Endodermal cell (in vitro differentiated cells): ENCODE results near the gene DYDC1. TPM values are rescaled to one million over a fixed set of nuclear protein-coding genes. Genes with fewer than 3 reads are reported as not detected.

ENCODE experiments used
- DNase-seq: peaks from one replicate; pipeline ENCODE4 v3.0.0-alpha.2; 2017
- H3K27ac ChIP-seq: 2 replicates; pipeline ENCODE4 v1.5.1; 2013; ENCODE audit warnings: mild to moderate bottlenecking, low read depth, low read length, moderate library complexity
- H3K27me3 ChIP-seq: 2 replicates; pipeline ENCODE4 v1.6.1; 2013; ENCODE audit warnings: mild to moderate bottlenecking, low read length, moderate library complexity; ENCODE audit not compliant: insufficient read depth, control insufficient read depth, poor library complexity, severe bottlenecking
- H3K36me3 ChIP-seq: 2 replicates; pipeline ENCODE4 v1.7.0; 2013; ENCODE audit warnings: mild to moderate bottlenecking, low read length, moderate library complexity; ENCODE audit not compliant: control insufficient read depth, insufficient read depth
- H3K4me1 ChIP-seq: one replicate; pipeline ENCODE4 v1.7.0; 2013; ENCODE audit warnings: low read length; ENCODE audit not compliant: control insufficient read depth, insufficient read depth
- H3K4me3 ChIP-seq: 2 replicates; pipeline ENCODE4 v1.5.1; 2013; ENCODE audit warnings: mild to moderate bottlenecking, low read length, moderate library complexity
- H3K9ac ChIP-seq: 2 replicates; pipeline ENCODE4 v1.6.1; 2013; ENCODE audit warnings: mild to moderate bottlenecking, low read length, moderate library complexity; ENCODE audit not compliant: poor library complexity, severe bottlenecking; ENCODE audit errors: extremely low read depth
- H3K9me3 ChIP-seq: 2 replicates; pipeline ENCODE4 v1.6.1; 2013; ENCODE audit warnings: mild to moderate bottlenecking, low read length, moderate library complexity; ENCODE audit not compliant: control insufficient read depth
- H3K27ac Mint-ChIP-seq: 2 replicates; pipeline ENCODE4 v1.8.0; 2020; ENCODE audit warnings: mixed read lengths
- H3K27me3 Mint-ChIP-seq: 2 replicates; pipeline ENCODE4 v1.8.0; 2021; ENCODE audit warnings: mild to moderate bottlenecking, mixed read lengths; ENCODE audit not compliant: insufficient read depth
- H3K36me3 Mint-ChIP-seq: 2 replicates; pipeline ENCODE4 v1.8.0; 2020; ENCODE audit warnings: low read depth, mixed read lengths
- H3K4me1 Mint-ChIP-seq: 2 replicates; pipeline ENCODE4 v1.8.0; 2020; ENCODE audit warnings: mixed read lengths
- H3K4me3 Mint-ChIP-seq: 2 replicates; pipeline ENCODE4 v1.8.0; 2020; ENCODE audit warnings: mild to moderate bottlenecking, moderate library complexity, mixed read lengths
- H3K9me3 Mint-ChIP-seq: 2 replicates; pipeline ENCODE4 v1.8.0; 2020; ENCODE audit warnings: mild to moderate bottlenecking, mixed read lengths
- WGBS, 2 experiments: methylation state at CpG; one replicate each; pipeline versions ENCODE4 v1.1.5 to v1.1.7; 2013; ENCODE audit warnings: missing lambda C conversion rate in 2 of 2, mixed read lengths in 1 of 2; ENCODE audit not compliant: insufficient coverage in 1 of 2, insufficient read length in 1 of 2; 5-methylcytosine and 5-hydroxymethylcytosine counted together
- total RNA-seq, 2 donors: library from RNA; stranded (reverse); fragmentation: NEBNext Ultra II Directional in 1 of 2; extraction: Animal tissue kit (Norgen Biotek cat#: 25700) in 1 of 2; gene quantifications; 2 replicates in 1 of 2; 3 replicates in 1 of 2; pipeline ENCODE4 v1.2.1, GENCODE V29; 2021
- TF ChIP-seq, protein P1 (sequence below): fragments of 200-600 bp; sonication (generic); conservative IDR thresholded peaks from 2 replicates; pipeline ENCODE4 v1.5.0; 2021; ENCODE audit warnings: antibody characterized with exemption, mild to moderate bottlenecking

DYDC1 gene
- total RNA-seq, 2 donors from 2014 or later = 0.55 to 1.3 TPM

GRCh38 chr10:80382989-80383388 lies 26.4 kb upstream of the DYDC1 start:
- H3K4me3 ChIP-seq = no peak overlapping the region
- no peak overlapping the region for H3K27ac ChIP-seq
- H3K27me3 Mint-ChIP-seq = no peaks in the 10 kb centered on the region
- WGBS, 2 experiments = 45 to 50% methylated on average over 2 to 4 of the region's 4 CpGs
- peak overlapping the region; percentile 66 for H3K27ac Mint-ChIP-seq
- H3K9me3 Mint-ChIP-seq = no peaks in the 10 kb centered on the region
- peak; percentile 79 for DNase-seq
- H3K36me3 ChIP-seq = no peaks in the 10 kb centered on the region
- TF ChIP-seq, protein P1, sequence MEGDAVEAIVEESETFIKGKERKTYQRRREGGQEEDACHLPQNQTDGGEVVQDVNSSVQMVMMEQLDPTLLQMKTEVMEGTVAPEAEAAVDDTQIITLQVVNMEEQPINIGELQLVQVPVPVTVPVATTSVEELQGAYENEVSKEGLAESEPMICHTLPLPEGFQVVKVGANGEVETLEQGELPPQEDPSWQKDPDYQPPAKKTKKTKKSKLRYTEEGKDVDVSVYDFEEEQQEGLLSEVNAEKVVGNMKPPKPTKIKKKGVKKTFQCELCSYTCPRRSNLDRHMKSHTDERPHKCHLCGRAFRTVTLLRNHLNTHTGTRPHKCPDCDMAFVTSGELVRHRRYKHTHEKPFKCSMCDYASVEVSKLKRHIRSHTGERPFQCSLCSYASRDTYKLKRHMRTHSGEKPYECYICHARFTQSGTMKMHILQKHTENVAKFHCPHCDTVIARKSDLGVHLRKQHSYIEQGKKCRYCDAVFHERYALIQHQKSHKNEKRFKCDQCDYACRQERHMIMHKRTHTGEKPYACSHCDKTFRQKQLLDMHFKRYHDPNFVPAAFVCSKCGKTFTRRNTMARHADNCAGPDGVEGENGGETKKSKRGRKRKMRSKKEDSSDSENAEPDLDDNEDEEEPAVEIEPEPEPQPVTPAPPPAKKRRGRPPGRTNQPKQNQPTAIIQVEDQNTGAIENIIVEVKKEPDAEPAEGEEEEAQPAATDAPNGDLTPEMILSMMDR = peak; percentile 84
- no peaks in the 10 kb centered on the region for H3K27me3 ChIP-seq
- no peaks in the 10 kb centered on the region for H3K9me3 ChIP-seq
- H3K4me3 Mint-ChIP-seq = no peak overlapping the region
- H3K4me1 Mint-ChIP-seq = peaks cover 5% of the 10 kb centered on the region
- no peaks in the 10 kb centered on the region for H3K4me1 ChIP-seq
- no peak overlapping the region for H3K9ac ChIP-seq
- H3K36me3 Mint-ChIP-seq = no peaks in the 10 kb centered on the region

- Histone ChIP-seq H3K4me3 (no peak overlapping the region), H3K27ac (no peak overlapping the region), H3K27me3 (no peaks in the 10 kb centered on the region), H3K4me1 (no peaks in the 10 kb centered on the region), H3K9ac (no peak overlapping the region), H3K36me3 (no peaks in the 10 kb centered on the region), H3K9me3 (no peaks in the 10 kb centered on the region)
- Mint-ChIP-seq H3K36me3 (no peaks in the 10 kb centered on the region), H3K9me3 (no peaks in the 10 kb centered on the region), H3K4me1 (peaks cover 5% of the 10 kb centered on the region), H3K4me3 (no peak overlapping the region), H3K27ac (no peak overlapping the region), H3K27me3 (no peaks in the 10 kb centered on the region)
- TF ChIP-seq, protein P1 = no peak
- 91 to 95% methylated on average over 3 to 4 of the region's 4 CpGs for WGBS, 2 experiments
- DNase-seq = no peak
Observed at GRCh38 chr10:80380185-80380584, 23.6 kb upstream of the DYDC1 start.

DNA sequence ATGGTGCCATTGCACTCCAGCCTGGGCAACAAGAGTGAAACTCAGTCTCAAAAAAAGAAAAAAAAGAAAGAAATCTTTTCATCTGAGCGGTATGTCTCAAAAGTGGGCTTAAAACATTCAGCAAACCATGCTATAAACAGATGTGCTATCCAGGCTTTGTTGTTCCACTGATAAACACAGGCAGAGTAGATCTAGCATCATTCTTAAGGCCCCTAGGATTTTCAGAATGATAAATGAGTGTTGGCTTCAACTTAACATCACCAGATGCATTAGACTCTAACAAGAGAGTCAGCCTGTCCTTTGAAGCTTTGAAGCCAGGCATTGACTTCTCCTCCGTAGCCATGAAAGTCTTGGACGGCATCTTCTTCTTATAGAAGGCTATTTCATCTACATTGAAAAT lies 23.1 kb upstream of the DYDC1 start:
- H3K9ac ChIP-seq = no peak overlapping the region
- WGBS, 2 experiments = 95 to 97% methylated on average over 3 of the region's 3 CpGs
- no peak overlapping the region for H3K27ac ChIP-seq
- H3K4me3 ChIP-seq = no peak overlapping the region
- H3K9me3 ChIP-seq = no peaks in the 10 kb centered on the region
- no peaks in the 10 kb centered on the region for H3K4me1 ChIP-seq
- no peak for DNase-seq
- Mint-ChIP-seq H3K9me3 (no peaks in the 10 kb centered on the region), H3K4me1 (peaks cover 5% of the 10 kb centered on the region), H3K27ac (no peak overlapping the region), H3K27me3 (no peaks in the 10 kb centered on the region), H3K36me3 (no peaks in the 10 kb centered on the region), H3K4me3 (no peak overlapping the region)
- H3K36me3 ChIP-seq = no peaks in the 10 kb centered on the region
- TF ChIP-seq, protein P1 = no peak
- H3K27me3 ChIP-seq = no peaks in the 10 kb centered on the region
